ENCODE data around the gene GFOD1.

GFOD1 gene

DNA sequence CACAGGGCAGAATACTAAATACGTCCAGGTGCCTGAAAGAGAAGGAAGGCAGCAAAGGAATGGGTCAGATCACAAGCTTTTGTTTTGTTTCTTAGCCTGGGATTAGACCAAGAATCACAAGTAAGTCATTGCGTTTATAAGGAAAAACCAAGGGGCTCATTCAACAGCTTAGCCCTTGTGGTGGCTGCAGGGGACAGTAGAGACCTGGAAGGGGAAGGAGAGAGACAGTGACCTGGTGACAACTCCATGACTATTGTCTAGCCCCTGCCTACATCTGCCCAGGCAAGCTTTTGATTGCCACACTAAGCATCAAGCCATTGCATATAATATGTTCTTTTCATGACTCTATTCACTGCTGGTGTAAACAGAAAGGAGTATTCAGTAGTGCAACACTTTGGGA is 128.9 kb downstream of the GFOD1 start:
- no peak overlapping the region for H3K4me2 ChIP-seq (ENCODE audit: low read length)

GRCh38 chr6:13357551-13358075 is 129.8 kb downstream of the GFOD1 start:
- H3K4me3 ChIP-seq (ENCODE audit: low read depth, low read length): no peak overlapping the region
- TF ChIP-seq, protein P1, sequence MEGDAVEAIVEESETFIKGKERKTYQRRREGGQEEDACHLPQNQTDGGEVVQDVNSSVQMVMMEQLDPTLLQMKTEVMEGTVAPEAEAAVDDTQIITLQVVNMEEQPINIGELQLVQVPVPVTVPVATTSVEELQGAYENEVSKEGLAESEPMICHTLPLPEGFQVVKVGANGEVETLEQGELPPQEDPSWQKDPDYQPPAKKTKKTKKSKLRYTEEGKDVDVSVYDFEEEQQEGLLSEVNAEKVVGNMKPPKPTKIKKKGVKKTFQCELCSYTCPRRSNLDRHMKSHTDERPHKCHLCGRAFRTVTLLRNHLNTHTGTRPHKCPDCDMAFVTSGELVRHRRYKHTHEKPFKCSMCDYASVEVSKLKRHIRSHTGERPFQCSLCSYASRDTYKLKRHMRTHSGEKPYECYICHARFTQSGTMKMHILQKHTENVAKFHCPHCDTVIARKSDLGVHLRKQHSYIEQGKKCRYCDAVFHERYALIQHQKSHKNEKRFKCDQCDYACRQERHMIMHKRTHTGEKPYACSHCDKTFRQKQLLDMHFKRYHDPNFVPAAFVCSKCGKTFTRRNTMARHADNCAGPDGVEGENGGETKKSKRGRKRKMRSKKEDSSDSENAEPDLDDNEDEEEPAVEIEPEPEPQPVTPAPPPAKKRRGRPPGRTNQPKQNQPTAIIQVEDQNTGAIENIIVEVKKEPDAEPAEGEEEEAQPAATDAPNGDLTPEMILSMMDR (IDR thresholded peaks at IDR 0.05): no peak
- H3K27me3 ChIP-seq (ENCODE audit: control insufficient read depth, insufficient read depth, low read length): no peaks in the 10 kb centered on the region
- no peak overlapping the region for H3K4me2 ChIP-seq (ENCODE audit: low read length)
- no peak overlapping the region for H3K27ac ChIP-seq
- no peak overlapping the region for H2AFZ ChIP-seq
- H3K9me3 ChIP-seq (ENCODE audit: control insufficient read depth, low read length): no peaks in the 10 kb centered on the region
- no peaks in the 10 kb centered on the region for H3K79me2 ChIP-seq
- peaks cover 15% of the 10 kb centered on the region for H3K4me1 ChIP-seq
- no peak overlapping the region for H3K9ac ChIP-seq
- no peaks in the 10 kb centered on the region for H3K36me3 ChIP-seq (ENCODE audit: control insufficient read depth, insufficient read depth, low read length)

More for the DNA sequence above, 128.9 kb downstream of the GFOD1 start:
- TF ChIP-seq, protein P1 (IDR thresholded peaks at IDR 0.05): no peak
- Histone ChIP-seq H3K4me1 (peaks cover 15% of the 10 kb centered on the region), H3K27ac (no peak overlapping the region), H3K9me3 (ENCODE audit: control insufficient read depth, low read length) (no peaks in the 10 kb centered on the region), H3K79me2 (no peaks in the 10 kb centered on the region), H2AFZ (no peak overlapping the region), H3K9ac (no peak overlapping the region), H3K4me3 (ENCODE audit: low read depth, low read length) (no peak overlapping the region), H3K27me3 (ENCODE audit: control insufficient read depth, insufficient read depth, low read length) (no peaks in the 10 kb centered on the region), H3K36me3 (ENCODE audit: control insufficient read depth, insufficient read depth, low read length) (no peaks in the 10 kb centered on the region)

DNA sequence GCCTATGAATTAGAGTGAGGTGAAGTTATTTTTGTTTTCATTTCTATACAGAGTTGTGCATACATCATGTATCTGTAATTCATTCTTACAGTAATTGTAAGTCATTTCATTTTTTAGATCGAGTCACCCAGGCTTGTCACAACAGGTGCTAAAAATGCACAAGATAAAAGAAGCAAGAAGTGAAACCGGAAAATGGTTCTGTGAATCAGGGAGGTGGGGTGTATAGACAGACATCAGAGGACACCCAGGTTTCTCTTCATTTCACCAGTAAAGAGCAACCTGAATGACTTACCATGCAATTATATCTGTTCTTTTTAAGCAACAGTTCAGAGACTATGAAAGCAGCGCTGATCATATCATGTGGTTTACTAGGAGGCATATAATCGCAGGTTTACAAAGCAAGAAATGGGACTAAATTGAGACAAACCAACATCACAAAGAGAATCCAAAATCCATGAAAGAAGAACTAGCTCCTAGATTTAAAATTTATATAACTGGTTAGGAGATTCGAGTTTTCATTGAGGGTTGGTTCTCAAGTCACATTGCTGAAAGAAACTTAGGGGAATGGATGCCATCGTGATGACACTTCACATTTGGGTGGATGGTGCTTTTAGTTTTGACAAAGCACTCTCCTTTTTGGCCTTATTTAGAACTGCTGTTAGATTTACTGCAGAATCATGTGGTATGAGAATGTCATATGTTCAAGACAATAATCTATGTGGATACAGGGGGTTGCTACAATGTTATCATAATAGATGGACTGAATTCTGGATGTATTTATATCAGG is 131.2 kb downstream of the GFOD1 start:
- TF ChIP-seq, protein P1 (IDR thresholded peaks at IDR 0.05): no peak
- peaks cover 15% of the 10 kb centered on the region for H3K4me1 ChIP-seq
- no peak overlapping the region for H2AFZ ChIP-seq
- no peak overlapping the region for H3K27ac ChIP-seq
- H3K27me3 ChIP-seq (ENCODE audit: control insufficient read depth, insufficient read depth, low read length): no peaks in the 10 kb centered on the region
- no peaks in the 10 kb centered on the region for H3K9me3 ChIP-seq (ENCODE audit: control insufficient read depth, low read length)
- H3K4me3 ChIP-seq (ENCODE audit: low read depth, low read length): no peak overlapping the region
- H3K4me2 ChIP-seq (ENCODE audit: low read length): no peak overlapping the region
- no peak overlapping the region for H3K9ac ChIP-seq
- no peaks in the 10 kb centered on the region for H3K79me2 ChIP-seq
- no peaks in the 10 kb centered on the region for H3K36me3 ChIP-seq (ENCODE audit: control insufficient read depth, insufficient read depth, low read length)

- H3K9me3 ChIP-seq (ENCODE audit: control insufficient read depth, low read length): no peaks in the 10 kb centered on the region
- peak overlapping the region; percentile 29 for H3K4me2 ChIP-seq (ENCODE audit: low read length)
- no peak overlapping the region for H3K4me3 ChIP-seq (ENCODE audit: low read depth, low read length)
- H3K36me3 ChIP-seq (ENCODE audit: control insufficient read depth, insufficient read depth, low read length): no peaks in the 10 kb centered on the region
- H3K27ac ChIP-seq: peak overlapping the region; percentile 34
- H3K9ac ChIP-seq: no peak overlapping the region
- H3K27me3 ChIP-seq (ENCODE audit: control insufficient read depth, insufficient read depth, low read length): no peaks in the 10 kb centered on the region
- H3K4me1 ChIP-seq: peaks cover 15% of the 10 kb centered on the region
- H3K79me2 ChIP-seq: no peaks in the 10 kb centered on the region
- TF ChIP-seq, protein P1 (IDR thresholded peaks at IDR 0.05): no peak
- H2AFZ ChIP-seq: peak overlapping the region; percentile 0
Observed at GRCh38 chr6:13355043-13355945, 132.1 kb downstream of the GFOD1 start.
